ENCODE measurements around the gene MAFB. TPM values are rescaled to one million over a fixed set of nuclear protein-coding genes. Genes with fewer than 3 reads are reported as not detected.

MAFB gene
- total RNA-seq, 2 experiments from 2014 or later: 0.09 to 0.40 TPM

GRCh38 chr20:40683221-40683893 lies 5.7 kb downstream of the MAFB start:
- Mint-ChIP-seq H3K4me1 (peaks cover 3% of the 10 kb centered on the region), H3K27ac (no peak overlapping the region), H3K4me3 (no peak overlapping the region), H3K9me3 (ENCODE audit: low read depth) (no peaks in the 10 kb centered on the region), H3K27me3 (peaks cover 94% of the 10 kb centered on the region), H3K36me3 (no peaks in the 10 kb centered on the region)
- ATAC-seq (no peak), DNase-seq (no peak)
- CTCF ChIA-PET: no interaction called here

- CTCF ChIA-PET: no interaction called here
- Mint-ChIP-seq H3K4me3 (no peak overlapping the region), H3K27ac (no peak overlapping the region), H3K4me1 (peaks cover 3% of the 10 kb centered on the region), H3K9me3 (ENCODE audit: low read depth) (no peaks in the 10 kb centered on the region), H3K27me3 (peaks cover 89% of the 10 kb centered on the region), H3K36me3 (no peaks in the 10 kb centered on the region)
- DNase-seq: no peak
- no peak for ATAC-seq
Observed at GRCh38 chr20:40682104-40682981, 6.7 kb downstream of the MAFB start.

DNA sequence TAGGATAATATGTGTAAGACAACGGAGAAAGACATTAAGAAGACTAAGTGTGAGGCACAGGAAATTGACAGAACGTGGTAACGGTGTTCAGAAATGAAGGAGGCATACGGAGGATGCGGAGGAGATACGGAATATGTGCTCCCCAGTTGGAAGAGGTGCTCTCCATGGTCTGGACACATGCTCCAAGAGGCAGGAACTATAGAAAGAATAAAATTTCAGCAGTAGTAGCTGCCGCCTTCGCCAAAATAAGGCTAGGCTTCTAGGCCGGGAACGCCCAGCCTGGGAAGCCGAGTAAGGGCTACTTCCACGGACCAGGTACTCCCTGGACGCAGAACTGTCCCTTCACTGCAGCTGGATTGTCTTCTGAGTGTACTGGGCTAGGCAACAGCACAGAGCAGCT lies 7.4 kb downstream of the MAFB start:
- DNase-seq (no peak), ATAC-seq (no peak)
- H3K4me3 Mint-ChIP-seq: no peak overlapping the region
- H3K9me3 Mint-ChIP-seq (ENCODE audit: low read depth): no peaks in the 10 kb centered on the region
- no peaks in the 10 kb centered on the region for H3K36me3 Mint-ChIP-seq
- CTCF ChIA-PET: no interaction called here
- no peak overlapping the region for H3K27ac Mint-ChIP-seq
- peaks cover 87% of the 10 kb centered on the region for H3K27me3 Mint-ChIP-seq
- H3K4me1 Mint-ChIP-seq: peaks cover 3% of the 10 kb centered on the region

- no peak overlapping the region for H3K4me3 Mint-ChIP-seq
- CTCF ChIA-PET: no interaction called here
- no peak for ATAC-seq
- peaks cover 3% of the 10 kb centered on the region for H3K4me1 Mint-ChIP-seq
- DNase-seq: no peak
- H3K36me3 Mint-ChIP-seq: no peaks in the 10 kb centered on the region
- peaks cover 86% of the 10 kb centered on the region for H3K27me3 Mint-ChIP-seq
- H3K9me3 Mint-ChIP-seq (ENCODE audit: low read depth): no peaks in the 10 kb centered on the region
- no peak overlapping the region for H3K27ac Mint-ChIP-seq
Observed at GRCh38 chr20:40681165-40681564, 7.9 kb downstream of the MAFB start.

DNA sequence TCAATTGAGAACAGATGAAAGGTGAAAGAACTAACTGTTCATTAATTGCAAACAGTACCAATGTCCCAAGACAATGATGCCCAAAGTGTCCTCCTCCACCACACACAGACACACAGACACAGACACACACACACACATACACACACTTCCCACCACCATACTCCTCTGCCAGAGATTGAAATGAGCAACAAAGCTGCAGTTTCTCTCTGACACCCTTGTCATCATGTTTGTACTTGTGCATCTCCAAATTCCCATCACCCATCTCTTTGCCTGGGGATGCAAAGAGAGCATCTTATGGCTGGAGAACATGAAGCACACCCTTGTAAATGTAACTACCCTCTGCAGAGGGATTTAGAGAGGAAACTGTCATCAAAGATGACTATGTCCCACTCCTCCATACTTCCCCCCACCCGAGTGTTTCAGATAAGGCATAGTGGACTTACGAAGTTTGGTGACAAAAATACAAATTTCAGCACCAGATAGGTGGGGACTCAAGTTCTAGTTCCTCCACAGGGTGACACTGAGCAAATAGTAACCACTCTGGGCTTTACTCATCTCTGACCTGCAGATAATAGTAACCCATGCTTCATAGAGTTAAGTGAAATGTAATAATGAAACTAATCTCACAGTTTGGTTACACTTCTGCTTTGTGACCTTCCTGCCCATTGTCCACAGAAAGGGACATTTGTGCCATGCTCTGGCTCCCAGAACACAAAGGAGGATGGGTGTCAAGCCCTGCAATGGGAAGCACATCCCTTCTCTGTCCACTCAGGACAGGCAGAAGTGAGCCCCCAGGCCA lies 8.7 kb downstream of the MAFB start:
- H3K36me3 Mint-ChIP-seq: no peaks in the 10 kb centered on the region
- ATAC-seq (no peak), DNase-seq (no peak)
- H3K4me3 Mint-ChIP-seq: no peak overlapping the region
- H3K9me3 Mint-ChIP-seq (ENCODE audit: low read depth): no peaks in the 10 kb centered on the region
- H3K4me1 Mint-ChIP-seq: peaks cover 3% of the 10 kb centered on the region
- CTCF ChIA-PET: no interaction called here
- H3K27me3 Mint-ChIP-seq: peaks cover 82% of the 10 kb centered on the region
- no peak overlapping the region for H3K27ac Mint-ChIP-seq

- CTCF ChIA-PET: no interaction called here
- Mint-ChIP-seq H3K4me1 (peaks cover 3% of the 10 kb centered on the region), H3K36me3 (no peaks in the 10 kb centered on the region), H3K4me3 (no peak overlapping the region), H3K27ac (no peak overlapping the region), H3K27me3 (peaks cover 78% of the 10 kb centered on the region), H3K9me3 (ENCODE audit: low read depth) (no peaks in the 10 kb centered on the region)
- DNase-seq (no peak), ATAC-seq (no peak)
Observed at GRCh38 chr20:40679184-40679583, 9.9 kb downstream of the MAFB start.

DNA sequence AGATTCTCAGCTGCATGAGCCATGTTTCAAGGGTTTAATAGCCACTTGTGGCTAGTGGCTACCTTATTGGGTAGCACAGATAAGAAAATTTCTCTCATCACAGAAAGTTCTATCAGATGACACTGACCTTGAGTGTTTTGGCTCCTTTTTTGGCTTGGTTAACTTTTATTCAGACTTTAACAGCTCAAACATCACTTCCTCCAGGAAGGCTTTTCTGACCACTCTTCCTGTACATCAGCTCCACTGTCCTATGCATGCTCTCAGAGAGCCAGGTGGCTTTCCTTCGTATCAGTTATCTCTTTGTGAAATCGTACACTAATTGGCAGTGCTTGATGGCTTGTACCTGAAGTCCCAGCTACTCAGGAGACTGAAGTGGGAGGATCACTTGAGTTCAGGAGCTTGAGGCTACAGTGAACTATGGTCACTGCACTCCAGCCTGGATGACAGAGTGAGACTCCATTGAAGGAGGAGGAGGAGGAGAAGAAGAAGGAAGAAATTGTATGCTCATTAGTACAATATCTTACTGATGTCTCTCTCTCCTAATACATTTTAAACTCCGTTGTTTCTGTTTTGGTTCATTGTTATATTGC lies 10.7 kb downstream of the MAFB start:
- Mint-ChIP-seq H3K27ac (no peak overlapping the region), H3K4me3 (no peak overlapping the region), H3K4me1 (no peaks in the 10 kb centered on the region), H3K27me3 (peaks cover 76% of the 10 kb centered on the region), H3K36me3 (no peaks in the 10 kb centered on the region), H3K9me3 (ENCODE audit: low read depth) (no peaks in the 10 kb centered on the region)
- CTCF ChIA-PET: no interaction called here
- ATAC-seq (no peak), DNase-seq (no peak)

DNA sequence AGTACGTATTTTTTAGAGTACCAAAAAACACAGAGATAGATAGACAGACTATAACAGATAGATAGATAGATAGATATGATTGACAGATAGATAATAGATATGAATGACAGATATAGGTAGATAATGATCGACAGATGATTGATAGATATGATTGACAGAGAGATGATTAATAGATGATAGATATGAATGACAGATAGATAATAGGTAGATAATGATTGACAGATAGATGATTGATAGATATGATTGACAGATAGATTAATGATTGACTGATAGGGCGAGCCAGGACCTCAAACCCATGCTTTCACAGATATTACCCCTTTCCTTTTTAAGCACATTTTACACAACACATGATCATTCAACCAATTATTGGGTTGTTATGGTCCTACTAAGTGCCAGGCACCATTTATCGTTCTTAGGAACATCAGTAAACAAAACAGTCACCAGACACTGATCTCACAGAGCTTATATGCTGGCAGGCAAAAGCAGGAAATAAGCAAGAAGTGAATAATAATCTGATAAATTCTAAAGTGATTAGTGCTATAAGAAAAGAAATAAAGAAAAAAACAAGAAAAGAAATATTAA lies 11.6 kb downstream of the MAFB start:
- H3K27ac Mint-ChIP-seq: no peak overlapping the region
- ATAC-seq: no peak
- no peak overlapping the region for H3K4me3 Mint-ChIP-seq
- peaks cover 68% of the 10 kb centered on the region for H3K27me3 Mint-ChIP-seq
- no peaks in the 10 kb centered on the region for H3K4me1 Mint-ChIP-seq
- no peak for DNase-seq
- H3K36me3 Mint-ChIP-seq: no peaks in the 10 kb centered on the region
- CTCF ChIA-PET: no interaction called here
- H3K9me3 Mint-ChIP-seq (ENCODE audit: low read depth): no peaks in the 10 kb centered on the region

- ATAC-seq (no peak), DNase-seq (no peak)
- no peaks in the 10 kb centered on the region for H3K36me3 Mint-ChIP-seq
- no peaks in the 10 kb centered on the region for H3K9me3 Mint-ChIP-seq (ENCODE audit: low read depth)
- no peaks in the 10 kb centered on the region for H3K4me1 Mint-ChIP-seq
- H3K27ac Mint-ChIP-seq: no peak overlapping the region
- CTCF ChIA-PET: interaction anchor here (1.0 kb wide), 1 partner anchor 1412 kb away, joined by 3 read pairs; no protein-coding TSS in a partner anchor
- peaks cover 60% of the 10 kb centered on the region for H3K27me3 Mint-ChIP-seq
- no peak overlapping the region for H3K4me3 Mint-ChIP-seq
Observed at GRCh38 chr20:40676491-40677269, 12.4 kb downstream of the MAFB start.

DNA sequence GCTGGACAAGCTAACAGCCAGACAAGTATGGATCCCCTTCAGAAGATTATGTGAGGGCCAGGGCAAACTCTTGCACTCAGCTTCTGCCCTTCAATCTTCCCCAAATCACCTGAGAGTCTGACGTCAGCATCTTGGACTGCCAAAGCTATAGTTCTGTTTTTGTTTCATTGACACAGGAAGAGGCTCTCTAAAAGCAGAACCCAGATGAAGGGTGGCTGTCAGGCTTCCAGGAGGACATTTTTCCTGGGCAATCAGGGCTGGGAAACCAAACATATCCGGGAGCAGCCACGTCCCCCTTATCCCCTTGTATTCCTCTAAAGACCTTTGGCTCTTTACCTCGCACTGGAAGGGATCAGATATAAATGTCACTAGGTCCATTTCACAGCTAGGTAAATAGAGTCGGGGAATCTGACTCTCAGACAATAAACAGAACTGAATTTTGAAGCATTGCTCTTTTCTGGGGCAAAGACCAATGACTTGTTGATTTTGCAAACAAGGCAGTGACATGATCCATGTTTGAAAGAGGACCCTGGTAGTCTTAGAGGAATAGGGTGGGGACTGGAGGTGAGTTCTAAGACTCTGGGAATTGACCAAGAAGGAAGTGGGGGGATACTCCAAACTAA lies 13.3 kb downstream of the MAFB start:
- DNase-seq (no peak), ATAC-seq (no peak)
- no peak overlapping the region for H3K4me3 Mint-ChIP-seq
- H3K27ac Mint-ChIP-seq: no peak overlapping the region
- H3K9me3 Mint-ChIP-seq (ENCODE audit: low read depth): no peaks in the 10 kb centered on the region
- H3K36me3 Mint-ChIP-seq: no peaks in the 10 kb centered on the region
- no peaks in the 10 kb centered on the region for H3K4me1 Mint-ChIP-seq
- CTCF ChIA-PET: interaction anchor here (1.0 kb wide), 1 partner anchor 1411 kb away, joined by 3 read pairs; no protein-coding TSS in a partner anchor
- peaks cover 50% of the 10 kb centered on the region for H3K27me3 Mint-ChIP-seq

- Mint-ChIP-seq H3K27me3 (peaks cover 31% of the 10 kb centered on the region), H3K27ac (no peak overlapping the region), H3K4me3 (no peak overlapping the region), H3K9me3 (ENCODE audit: low read depth) (no peaks in the 10 kb centered on the region), H3K36me3 (no peaks in the 10 kb centered on the region), H3K4me1 (no peaks in the 10 kb centered on the region)
- DNase-seq (no peak), ATAC-seq (no peak)
- CTCF ChIA-PET: no interaction called here
Observed at GRCh38 chr20:40673442-40673841, 15.6 kb downstream of the MAFB start.

- CTCF ChIA-PET: no interaction called here
Observed at GRCh38 chr20:40672095-40672494, 16.9 kb downstream of the MAFB start.

More at GRCh38 chr20:40672095-40672494, 16.9 kb downstream of the MAFB start:
- Mint-ChIP-seq H3K27ac (no peak overlapping the region), H3K27me3 (peaks cover 25% of the 10 kb centered on the region), H3K36me3 (no peaks in the 10 kb centered on the region), H3K4me3 (no peak overlapping the region), H3K4me1 (no peaks in the 10 kb centered on the region), H3K9me3 (ENCODE audit: low read depth) (no peaks in the 10 kb centered on the region)
- DNase-seq: no peak
- no peak for ATAC-seq

All from activated CD8-positive, alpha-beta memory T cell treated with anti-CD3 and anti-CD28 coated beads, Interleukin-2, amount 10 ng/mL, durations not matched to agents 7 days and 5 days (primary cell).